CD1c-positive myeloid dendritic cell (primary cell): ENCODE results near the gene FCAR.
"Not testable (repeated sequence)": the region's sequence is repeated elsewhere in the genome, so short reads cannot be mapped to it uniquely, and the experiment has no call there.

Experiments
- DNase-seq: peaks from one replicate; pipeline ENCODE4 v3.0.0-alpha.2; 2016; ENCODE audit errors: extremely low spot score

FCAR gene

DNA sequence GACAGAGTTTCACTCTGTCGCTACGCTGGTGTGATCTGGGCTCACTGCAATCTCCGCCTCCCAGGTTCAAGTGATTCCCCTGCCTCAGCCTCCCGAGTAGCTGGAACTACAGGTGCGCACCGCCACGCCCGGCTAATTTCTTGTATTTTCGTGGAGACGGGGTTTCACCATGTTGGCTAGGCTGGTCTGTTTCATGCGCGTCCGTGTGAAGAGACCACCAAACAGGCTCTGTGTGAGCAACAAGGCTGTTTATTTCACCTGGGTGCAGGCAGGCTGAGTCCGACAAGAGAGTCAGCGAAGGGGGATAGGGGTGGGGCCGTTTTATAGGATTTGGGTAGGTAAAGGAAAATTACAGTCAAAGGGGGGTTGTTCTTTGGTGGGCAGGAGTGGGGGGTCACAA lies 20.1 kb downstream of the FCAR start:
- not testable (repeated sequence) for DNase-seq

DNA sequence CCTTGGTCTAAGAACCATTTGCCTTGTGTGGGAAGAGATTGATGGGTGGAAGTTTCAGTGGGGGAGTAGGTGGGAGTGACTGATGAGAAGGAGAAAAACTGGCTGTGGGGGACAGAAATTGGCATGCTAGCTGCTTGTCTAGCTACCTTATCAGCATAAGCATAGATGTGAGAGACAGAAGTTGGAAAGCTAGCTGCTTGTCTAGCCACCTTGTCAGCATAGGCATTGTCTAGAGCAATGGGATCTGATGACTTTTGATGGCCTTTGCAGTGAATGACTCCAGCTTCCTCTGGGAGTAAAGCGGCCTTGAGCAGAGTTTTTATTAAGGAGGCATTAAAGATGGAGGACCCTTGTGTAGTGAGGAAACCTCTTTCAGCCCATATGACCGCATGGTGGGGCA lies 22.0 kb downstream of the FCAR start:
- DNase-seq: no peak

DNA sequence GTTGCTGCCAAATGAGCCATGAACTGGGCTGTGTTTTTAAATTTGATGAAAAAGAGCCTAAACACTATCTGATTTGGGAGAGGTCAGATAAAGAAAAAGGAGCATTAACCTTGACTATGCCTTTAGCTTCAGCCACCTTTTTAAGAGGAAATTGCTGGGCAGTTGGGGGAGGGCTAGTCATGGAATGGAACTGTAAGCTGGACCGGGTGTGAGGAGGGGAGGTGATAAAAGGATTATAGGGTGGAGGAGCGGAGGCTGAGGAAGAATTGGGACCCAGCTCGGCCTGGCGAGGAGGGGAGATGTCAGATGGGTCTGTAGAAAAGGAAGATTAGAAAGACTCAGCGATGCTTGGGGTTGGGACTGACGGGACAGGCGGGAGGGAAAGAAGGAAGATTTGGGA lies 24.6 kb downstream of the FCAR start:
- DNase-seq: not testable (repeated sequence)

DNA sequence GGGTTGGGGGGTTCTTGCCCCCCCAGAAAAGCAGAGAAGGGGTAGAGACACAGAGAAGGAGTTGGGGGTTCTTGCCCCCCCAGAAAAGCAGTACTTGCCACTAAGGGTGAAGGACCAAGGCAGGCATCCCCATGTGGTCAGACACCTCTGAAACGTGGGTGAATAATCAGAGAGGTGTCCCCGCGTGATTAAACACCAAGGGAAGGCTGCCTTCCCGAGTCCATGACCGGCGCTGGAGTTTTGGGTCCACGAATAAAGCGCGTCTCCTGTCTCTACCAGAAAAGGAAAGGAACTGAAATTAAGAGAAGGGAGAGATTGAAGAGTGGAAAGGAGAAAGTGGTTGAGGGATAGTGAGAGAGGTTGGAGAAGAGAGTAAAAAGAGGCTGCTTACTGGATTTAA lies 25.6 kb downstream of the FCAR start:
- DNase-seq: not testable (repeated sequence)

DNA sequence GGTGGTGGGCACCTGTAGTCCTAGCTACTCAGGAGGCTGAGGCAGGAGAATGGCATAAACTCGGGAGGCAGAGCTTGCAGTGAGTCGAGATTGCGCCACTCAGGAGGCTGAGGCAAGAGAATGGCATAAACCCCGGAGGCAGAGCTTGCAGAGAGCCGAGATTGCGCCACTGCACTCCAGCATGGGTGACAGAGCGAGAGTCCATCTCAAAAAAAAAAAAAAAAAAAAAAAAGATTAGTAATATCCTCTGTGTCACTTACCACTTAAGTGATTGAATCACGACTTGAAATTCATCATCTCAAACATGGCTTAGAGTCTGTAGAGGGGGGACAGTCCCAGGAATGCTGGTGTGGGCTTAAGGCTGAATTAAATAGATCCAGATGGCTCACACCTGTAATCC lies 27.1 kb downstream of the FCAR start:
- DNase-seq: peak; percentile 76

DNA sequence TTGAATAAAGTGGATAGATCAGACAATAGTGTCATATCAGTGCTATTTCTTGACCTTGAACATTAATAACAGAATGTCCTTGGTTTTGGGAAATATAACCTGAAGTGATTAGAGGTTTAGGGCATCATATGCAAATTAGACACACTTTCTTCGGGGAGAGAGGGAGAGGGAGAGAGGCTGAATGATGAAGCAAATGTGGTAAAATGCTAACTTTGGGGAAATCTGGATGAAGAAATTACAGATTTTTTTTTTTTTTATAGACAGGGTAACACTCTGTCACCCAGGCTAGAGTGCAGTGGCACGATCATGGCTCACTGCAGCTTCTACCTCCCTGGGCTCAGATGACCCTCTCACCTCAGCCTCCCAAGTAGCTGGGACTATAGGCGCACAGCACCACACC lies 28.0 kb downstream of the FCAR start:
- no peak for DNase-seq

DNA sequence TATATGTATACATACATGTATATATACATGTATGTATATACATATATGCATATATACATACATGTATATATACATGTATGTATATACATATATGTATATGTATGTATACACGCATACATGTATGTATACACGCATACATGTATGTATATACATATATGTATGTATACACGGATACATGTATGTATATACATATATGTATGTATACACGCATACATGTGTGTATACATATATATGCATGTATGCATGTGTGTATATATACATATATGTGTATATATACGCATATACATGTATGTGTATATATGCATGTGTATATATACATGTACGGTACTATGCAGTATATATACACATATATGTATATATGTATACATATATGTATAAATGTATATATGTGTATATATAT lies 29.3 kb downstream of the FCAR start:
- DNase-seq: no peak

DNA sequence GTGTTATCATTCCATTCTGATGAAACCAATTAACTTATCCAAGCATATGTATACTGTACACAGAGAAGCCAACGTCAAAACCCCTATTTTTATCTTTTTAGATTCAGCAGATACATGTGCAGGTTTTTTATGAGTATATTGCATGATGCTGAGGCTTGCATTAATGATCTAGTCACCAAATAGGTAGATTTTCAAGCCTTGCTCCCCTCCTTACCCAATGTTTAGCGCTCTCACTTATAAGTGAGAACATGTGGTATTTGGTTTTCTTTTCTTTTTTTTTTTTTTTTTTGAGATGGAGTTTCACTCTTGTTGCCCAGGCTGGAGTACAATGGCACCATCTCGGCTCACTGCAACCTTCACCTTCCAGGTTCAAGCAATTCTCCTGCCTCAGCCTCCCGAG lies 30.2 kb downstream of the FCAR start:
- DNase-seq: not testable (repeated sequence)

DNA sequence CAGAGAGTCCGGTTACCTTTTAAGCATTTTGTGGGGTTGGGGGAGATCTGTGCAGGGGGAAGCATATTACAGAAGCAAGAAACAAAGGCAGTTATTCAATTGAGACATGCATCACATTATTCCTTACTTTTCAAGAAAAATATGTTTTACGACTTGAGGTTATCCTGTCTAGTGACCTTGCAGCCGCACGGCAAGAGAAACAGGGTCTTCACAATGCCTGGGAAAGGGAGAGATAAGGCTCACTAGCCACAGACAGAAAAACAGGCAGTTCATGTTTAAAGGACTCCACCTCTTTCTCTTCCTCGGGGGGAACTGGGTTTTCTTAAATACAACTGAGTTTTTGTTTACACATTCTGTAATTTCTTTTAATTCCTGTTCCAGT lies 31.4 kb downstream of the FCAR start:
- no peak for DNase-seq

DNA sequence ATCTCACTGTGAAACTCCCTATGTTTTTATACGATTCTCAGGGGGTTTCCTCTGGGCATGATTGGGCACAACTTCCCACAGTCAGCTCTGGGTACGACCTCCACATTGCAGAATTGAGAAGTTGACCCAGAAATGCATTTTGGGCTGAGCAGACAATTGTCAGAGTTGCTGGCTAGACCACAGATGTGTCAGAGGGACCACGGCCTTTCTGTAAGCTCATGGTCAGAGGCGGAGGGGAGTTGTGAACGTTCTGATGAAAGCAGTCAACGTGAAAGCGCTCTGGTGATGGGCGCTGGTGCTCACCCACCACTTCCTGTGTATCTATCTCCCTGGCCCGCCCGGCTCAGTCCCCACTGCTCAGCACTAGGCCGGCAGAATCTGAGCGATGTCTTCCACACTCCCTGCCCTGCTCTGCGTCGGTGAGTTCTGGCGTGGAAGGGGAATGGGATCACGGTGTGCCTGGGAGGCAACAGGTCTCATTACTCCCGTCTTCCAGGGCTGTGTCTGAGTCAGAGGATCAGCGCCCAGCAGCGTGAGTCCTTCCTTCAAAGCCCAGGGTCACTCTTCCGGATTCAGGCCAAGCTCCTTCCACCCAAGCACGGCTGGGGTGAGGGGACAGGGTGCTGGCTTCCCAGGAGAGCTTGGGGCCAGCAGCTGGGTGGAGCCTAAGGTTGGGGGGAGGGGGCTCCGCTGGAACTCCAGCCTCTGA lies 31.9 kb downstream of the FCAR start, which contains the start of gene NCR1:
Gene NCR1 (plus strand): TSS at position 346 of the 709 bp plus-strand sequence. CDS start 40 bp downstream, at position 386.
- peak; percentile 42 for DNase-seq

DNA sequence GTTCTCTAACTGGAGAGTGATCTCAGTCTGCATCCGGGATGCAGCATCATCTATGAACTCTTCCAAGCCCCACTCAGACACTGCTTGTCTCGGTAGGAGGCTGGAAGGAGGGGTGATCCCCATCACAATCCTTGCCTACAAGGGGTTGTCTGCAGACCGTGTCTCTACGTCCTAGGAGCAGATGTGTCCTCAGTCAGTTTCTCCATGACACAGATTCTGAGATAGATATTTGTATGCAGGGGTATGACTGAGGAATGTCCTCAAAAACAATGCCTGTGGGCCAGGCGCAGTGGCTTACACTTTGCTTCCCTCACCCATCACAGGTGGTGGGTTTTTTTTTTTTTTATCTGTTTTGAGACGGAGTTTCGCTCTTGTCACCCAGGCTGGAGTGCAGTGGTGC lies 32.8 kb downstream of the FCAR start:
- no peak for DNase-seq

DNA sequence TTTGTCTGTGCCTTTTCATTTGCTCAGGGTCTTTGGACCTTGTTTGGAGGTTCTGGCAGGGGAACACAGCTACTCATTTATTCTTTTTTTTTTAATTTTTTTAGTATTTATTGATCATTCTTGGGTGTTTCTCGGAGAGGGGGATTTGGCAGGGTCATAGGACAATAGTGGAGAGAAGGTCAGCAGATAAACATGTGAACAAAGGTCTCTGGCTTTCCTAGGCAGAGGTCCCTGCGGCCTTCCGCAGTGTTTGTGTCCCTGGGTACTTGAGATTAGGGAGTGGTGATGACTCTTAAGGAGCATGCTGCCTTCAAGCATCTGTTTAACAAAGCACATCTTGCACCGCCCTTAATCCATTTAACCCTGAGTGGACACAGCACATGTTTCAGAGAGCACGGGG lies 33.9 kb downstream of the FCAR start:
- not testable (repeated sequence) for DNase-seq

DNA sequence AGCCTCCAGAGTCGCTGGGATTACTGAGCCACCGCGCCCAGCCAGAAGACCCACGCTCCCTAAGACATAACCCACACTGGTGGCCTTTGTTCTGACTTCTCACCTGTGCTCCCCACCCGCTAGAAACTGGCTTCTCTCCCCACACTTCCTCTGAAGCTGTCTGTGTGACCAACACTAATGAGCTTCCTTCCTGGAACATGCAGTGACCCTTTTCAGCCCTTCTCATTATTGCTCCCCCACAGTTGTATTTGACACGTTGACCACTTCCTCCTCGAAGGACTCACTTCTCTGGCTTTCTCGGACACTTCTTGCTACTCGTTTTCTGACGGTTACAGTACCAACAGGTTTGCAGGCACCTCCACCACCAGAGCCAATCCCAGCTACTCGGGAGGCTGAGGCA lies 42.8 kb downstream of the FCAR start:
- peak; percentile 68 for DNase-seq

DNA sequence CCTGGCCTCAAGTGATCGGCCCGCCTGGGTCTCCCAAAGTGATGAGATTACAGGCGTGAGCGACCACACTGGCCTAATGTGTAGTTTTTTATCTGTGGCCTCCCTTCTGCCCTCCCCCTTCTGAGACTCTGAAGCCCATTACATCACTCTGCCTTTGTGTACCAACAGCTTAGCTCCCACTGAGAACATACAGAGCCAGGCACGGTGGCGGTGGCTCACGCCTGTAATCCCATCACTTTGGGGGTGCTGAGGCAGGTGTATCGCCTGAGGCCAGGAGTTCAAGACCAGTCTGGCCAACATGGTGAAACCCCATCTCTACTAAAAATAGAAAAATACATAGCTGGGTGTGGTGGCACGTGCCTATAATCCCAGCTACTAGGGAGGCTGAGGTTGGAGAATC lies 44.5 kb downstream of the FCAR start:
- DNase-seq: no peak

DNA sequence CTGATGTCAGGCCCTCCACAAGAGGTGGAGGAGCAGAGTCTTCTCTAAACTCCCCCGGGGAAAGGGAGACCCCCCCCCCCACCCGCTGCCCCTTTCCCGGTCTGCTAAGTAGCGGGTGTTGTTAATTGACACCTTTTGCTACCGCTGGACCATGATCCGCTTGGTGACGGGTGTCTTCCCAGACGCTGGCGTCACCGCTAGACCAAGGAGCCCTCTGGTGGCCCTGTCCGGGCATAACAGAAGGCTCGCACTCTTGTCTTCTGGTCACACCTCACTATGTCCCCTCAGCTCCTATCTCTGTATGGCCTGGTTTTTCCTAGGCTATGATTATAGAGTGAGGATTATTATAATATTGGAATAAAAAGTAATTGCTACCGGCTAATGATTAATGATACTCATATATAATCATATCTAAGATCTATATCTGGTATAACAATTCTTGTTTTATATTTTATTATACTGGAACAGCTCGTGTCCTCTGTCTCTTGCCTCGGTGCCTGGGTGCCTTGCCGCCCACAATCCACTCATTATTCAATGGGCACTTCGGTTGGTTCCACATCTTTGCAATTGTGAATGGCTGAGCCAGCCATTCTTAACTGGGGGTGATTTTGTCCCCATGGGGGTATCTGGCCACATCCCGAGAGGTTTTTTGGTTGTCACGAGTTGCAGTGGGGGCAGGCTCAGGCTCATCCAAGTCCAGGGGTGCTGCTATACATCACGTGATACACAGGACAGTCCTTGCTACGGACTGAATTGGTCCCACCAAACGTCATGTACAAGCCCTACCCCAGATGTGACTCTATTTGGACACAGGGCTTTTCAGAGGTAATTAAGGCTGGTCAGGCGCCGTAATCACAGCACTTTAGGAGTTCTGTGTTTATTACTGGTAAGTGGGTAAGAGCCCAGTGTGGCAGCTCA lies 45.9 kb downstream of the FCAR start:
- DNase-seq: peak; percentile 16

DNA sequence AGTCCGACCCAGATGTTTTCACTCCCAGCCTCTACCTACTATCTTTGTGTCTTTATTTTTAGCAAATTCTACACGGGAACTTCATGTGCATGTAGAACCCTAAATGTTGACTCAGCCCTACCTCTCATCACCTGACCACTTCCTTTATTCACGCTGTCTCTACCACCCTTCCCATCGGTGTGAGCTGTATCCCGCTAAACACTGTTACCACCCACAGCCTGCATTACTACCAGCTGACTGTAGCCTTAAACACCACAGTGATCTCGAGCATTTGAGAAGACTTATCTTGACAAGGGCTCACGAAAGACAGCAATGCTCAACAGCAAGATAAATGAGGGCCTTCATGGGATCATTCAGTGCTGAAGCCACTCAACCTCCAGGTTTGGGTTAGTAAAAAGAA lies 47.0 kb downstream of the FCAR start:
- DNase-seq: peak; percentile 11

DNA sequence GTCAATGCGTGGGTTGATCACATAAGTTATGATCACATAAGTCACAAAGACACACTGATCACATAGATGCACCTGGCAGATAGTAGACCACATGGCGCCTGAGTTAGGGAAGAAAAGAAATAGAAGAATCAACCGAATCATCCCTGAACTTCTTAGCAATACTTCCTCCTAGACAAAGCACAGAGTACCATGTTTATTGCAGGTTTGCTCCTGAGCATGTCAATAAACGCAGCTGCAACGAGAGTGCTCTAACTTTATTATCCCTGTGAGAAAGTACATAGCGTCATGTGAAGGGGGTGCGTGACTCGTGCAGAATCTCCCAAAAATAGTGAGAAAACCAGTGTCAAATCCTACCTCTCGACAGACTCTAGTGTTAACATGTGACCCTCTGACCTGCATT lies 49.2 kb downstream of the FCAR start:
- no peak for DNase-seq

DNA sequence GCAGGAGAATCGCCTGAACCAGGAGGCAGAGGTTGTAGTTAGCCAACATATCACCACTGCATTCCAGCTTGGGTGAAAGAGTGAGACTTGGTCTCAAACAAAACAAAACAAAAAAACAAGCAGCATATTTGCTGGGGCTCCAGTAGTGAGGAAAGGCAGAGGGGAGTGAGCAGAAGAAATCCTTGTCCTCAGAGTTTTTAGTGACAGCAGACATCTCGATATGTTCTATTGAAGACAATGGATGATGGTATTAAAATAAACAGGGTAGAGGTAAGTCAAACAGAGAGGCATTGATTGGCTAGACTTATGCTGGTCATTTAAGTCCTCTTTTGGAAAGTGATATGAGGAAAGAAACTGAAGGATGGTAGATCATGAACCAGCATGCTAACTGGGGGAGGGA lies 54.3 kb downstream of the FCAR start:
- no peak for DNase-seq

DNA sequence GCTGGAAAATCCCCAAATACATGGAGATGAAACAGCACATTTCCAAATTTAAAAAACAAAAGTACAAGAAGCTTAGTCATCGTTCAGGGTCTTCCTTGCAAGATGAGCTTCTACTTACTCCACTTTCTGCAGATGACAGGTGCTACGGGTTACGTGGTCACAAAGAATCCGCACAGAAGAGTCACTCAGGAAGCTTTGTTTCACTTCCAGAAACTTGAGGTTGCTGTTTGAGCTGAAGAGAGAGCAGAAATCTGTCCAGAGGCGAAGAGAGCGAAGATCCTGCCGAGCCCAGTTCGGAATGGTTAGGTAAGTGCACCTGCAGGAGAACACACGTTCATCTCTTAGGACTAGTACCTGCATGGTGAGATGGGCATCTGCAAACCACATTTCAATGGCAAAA lies 63.9 kb downstream of the FCAR start:
- DNase-seq: peak; percentile 20

DNA sequence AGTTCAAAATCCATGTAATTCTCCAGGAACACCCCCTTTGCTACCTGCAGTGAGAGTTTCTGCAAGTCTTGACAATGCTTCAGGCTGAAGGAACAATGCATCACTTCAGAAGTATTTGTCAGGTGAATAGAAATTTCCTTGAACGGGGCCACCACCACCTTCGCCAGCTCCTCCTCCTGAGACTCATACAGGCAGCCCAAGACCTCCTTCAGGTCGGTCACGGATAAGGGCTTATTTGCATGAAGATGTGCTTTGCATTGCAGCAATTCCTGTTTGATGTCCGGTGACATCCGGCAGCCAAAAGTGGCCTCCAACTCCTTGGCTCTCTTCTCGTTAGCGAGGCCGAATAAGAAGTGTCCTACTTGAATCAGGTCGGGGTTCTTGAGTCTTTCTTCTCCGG lies 64.9 kb downstream of the FCAR start:
- DNase-seq: no peak

DNA sequence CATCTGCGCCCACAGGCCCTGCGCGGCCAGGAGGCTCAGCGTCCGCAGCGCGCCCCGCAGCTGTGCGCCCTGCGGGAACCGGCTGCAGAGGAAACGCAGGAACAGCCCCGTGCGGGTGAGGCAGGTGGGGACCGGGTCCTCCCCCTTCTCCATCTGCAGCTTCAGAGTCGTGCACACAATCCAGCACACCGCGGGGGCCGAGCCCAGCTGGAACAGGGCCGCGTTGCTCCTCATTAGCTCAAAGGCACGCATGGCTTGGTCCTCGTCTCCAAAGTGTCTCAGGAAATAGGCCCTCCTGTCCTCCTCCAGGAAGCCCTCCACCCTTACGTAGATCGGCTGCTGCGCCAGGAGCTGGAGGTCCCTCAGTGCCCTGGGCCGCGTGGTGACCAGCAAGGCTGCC lies 65.5 kb downstream of the FCAR start:
- not testable (repeated sequence) for DNase-seq
